Pancreas (tissue), 10 donors: ENCODE data around the gene SPOPL. TPM values are rescaled to one million over a fixed set of nuclear protein-coding genes. Genes with fewer than 3 reads are reported as not detected.

Experiments
- ATAC-seq, 4 donors: fragments of 200-7000 bp; cut with Tn5 transposase; one replicate each; pipeline versions ENCODE4 v1.8.0 to v1.9.1; 2020; ENCODE audit warnings: mild to moderate bottlenecking in 4 of 4, moderate library complexity in 4 of 4
- DNase-seq, 6 donors: peaks; one replicate each; pipeline ENCODE4 v3.0.0-alpha.2; 2020
- FAIRE-seq: peaks from 2 replicates; lab custom pipeline; 2012; peaks lifted over from hg19 to GRCh38; lab: Jason Lieb, UNC
- H3K27ac ChIP-seq, 4 donors: fragments of 200-600 bp; sonication (generic); 1 replicate in 3 of 4; 2 replicates in 1 of 4; pipeline versions ENCODE4 v1.5.0 to v1.8.0; 2020
- H3K27me3 ChIP-seq, 4 donors: fragments of 200-600 bp; one replicate each; pipeline ENCODE4 v1.8.0; 2021
- H3K36me3 ChIP-seq, 3 donors: fragments of 200-600 bp; sonication (generic) in 1 of 3; one replicate each; pipeline versions ENCODE4 v1.5.0 to v1.8.0; 2020 to 2021
- H3K4me1 ChIP-seq, 3 donors: fragments of 200-600 bp; one replicate each; pipeline ENCODE4 v1.8.0; 2021
- H3K4me3 ChIP-seq, 4 donors: fragments of 200-600 bp; sonication (generic) in 2 of 4; one replicate each; pipeline versions ENCODE4 v1.5.0 to v1.8.0; 2020 to 2021
- H3K9me3 ChIP-seq, 4 donors: fragments of 200-600 bp; one replicate each; pipeline ENCODE4 v1.8.0; 2021
- CTCF ChIP-seq, 4 donors: fragments of 200-600 bp; sonication (generic) in 3 of 4; IDR thresholded peaks; one replicate each; pipeline versions ENCODE4 v1.5.0 to v1.8.0; 2021; ENCODE audit warnings: antibody characterized with exemption in 4 of 4
- WGBS, 2 donors: extraction: QIAGEN DNeasy Blood & Tissue Kit; methylation state at CpG; one replicate each; pipeline ENCODE4 v1.1.7; 2013; 5-methylcytosine and 5-hydroxymethylcytosine counted together
- intact Hi-C, 3 donors: fragments of 100-400 bp; cut with DNase I; formaldehyde crosslinking; loops; one replicate each; pipeline versions ENCODE4 v1.11.1 to v1.14.2; 2022
- polyA plus RNA-seq, 2 donors: library from polyadenylated mRNA; stranded (reverse); fragments of 200-250 nt; gene quantifications; one replicate each; pipeline ENCODE4 v1.2.3, GENCODE V29; 2013
- total RNA-seq, 6 donors: library from RNA; stranded (reverse); fragmentation: NEBNext Ultra II Directional in 4 of 6; extraction: Animal tissue kit (Norgen Biotek cat#: 25700) in 4 of 6; gene quantifications; one replicate each; pipeline versions ENCODE4 v1.2.1 to v1.2.4, GENCODE V29; 2021 to 2023
- donor health status: healthy with polysubstance abuse.
- donor health status: DM: no; HTN: no; CAD: no; lungs with moderate emphysema.
- donor health status: DM: no; HTN: no; CAD: no.
- donor health status: control.
- donor health status: control.
- donor health status: Bipolar disorder and iron deficiency.
- donor health status: DM: yes; HTN: yes; CAD: no.
- donor health status: DM: no; HTN: no; CAD: no.
- donor health status: DM: no; HTN: no; CAD: no.
- donor health status: DM: yes; HTN: yes; CAD: no.

The SPOPL gene
- total and polyA plus RNA-seq, 8 donors = 2.5 to 18.5 (median 9.6) TPM

- intact Hi-C loops = no loop called here
- Histone ChIP-seq H3K9me3 (no peaks in the 10 kb centered on the region), H3K27ac (no peak overlapping the region), H3K36me3 (no peaks in the 10 kb centered on the region), H3K4me1 (no peaks in the 10 kb centered on the region), H3K27me3 (no peaks in the 10 kb centered on the region), H3K4me3 (no peak overlapping the region)
- ATAC-seq (no peak), DNase-seq (no peak), FAIRE-seq (no peak)
- 81 to 96% methylated on average over 1 of the region's 1 CpG for WGBS, 2 donors
- TF ChIP-seq CTCF (IDR thresholded peaks at IDR 0.05) = no peak
Observed at GRCh38 chr2:138617026-138617425, 115.5 kb downstream of the SPOPL start.

GRCh38 chr2:138618971-138619370, 117.4 kb downstream of the SPOPL start:
- H3K4me1 ChIP-seq = no peaks in the 10 kb centered on the region
- H3K9me3 ChIP-seq = no peaks in the 10 kb centered on the region
- no peaks in the 10 kb centered on the region for H3K36me3 ChIP-seq
- intact Hi-C loops = no loop called here
- FAIRE-seq (no peak), DNase-seq (no peak), ATAC-seq (no peak)
- 86 to 94% methylated on average over 3 of the region's 3 CpGs for WGBS, 2 donors
- H3K4me3 ChIP-seq = no peak overlapping the region
- H3K27ac ChIP-seq = no peak overlapping the region
- no peak for TF ChIP-seq CTCF (IDR thresholded peaks at IDR 0.05)
- H3K27me3 ChIP-seq = no peaks in the 10 kb centered on the region

GRCh38 chr2:138620431-138620830, 118.9 kb downstream of the SPOPL start:
- FAIRE-seq = no peak
- H3K4me1 ChIP-seq = no peaks in the 10 kb centered on the region
- no peak overlapping the region for H3K27ac ChIP-seq
- 78 to 79% methylated on average over 2 of the region's 2 CpGs for WGBS, 2 donors
- no peak for DNase-seq
- TF ChIP-seq CTCF (IDR thresholded peaks at IDR 0.05) = no peak
- intact Hi-C loops = no loop called here
- no peaks in the 10 kb centered on the region for H3K36me3 ChIP-seq
- H3K4me3 ChIP-seq = no peak overlapping the region
- H3K9me3 ChIP-seq = no peaks in the 10 kb centered on the region
- H3K27me3 ChIP-seq = no peaks in the 10 kb centered on the region
- no peak for ATAC-seq

GRCh38 chr2:138621139-138621538, 119.6 kb downstream of the SPOPL start:
- H3K27ac ChIP-seq = no peak overlapping the region
- WGBS, 2 donors = 20 to 28% methylated on average over 3 of the region's 3 CpGs
- FAIRE-seq = no peak
- ATAC-seq = peak in 2 of 4 donors; percentile 25 to 40
- no peaks in the 10 kb centered on the region for H3K36me3 ChIP-seq
- no peak for DNase-seq
- no peaks in the 10 kb centered on the region for H3K27me3 ChIP-seq
- H3K4me3 ChIP-seq = no peak overlapping the region
- H3K4me1 ChIP-seq = no peaks in the 10 kb centered on the region
- no peaks in the 10 kb centered on the region for H3K9me3 ChIP-seq
- intact Hi-C loops = no loop called here
- TF ChIP-seq CTCF (IDR thresholded peaks at IDR 0.05) = no peak

GRCh38 chr2:138622613-138623012, 121.0 kb downstream of the SPOPL start:
- DNase-seq (no peak), FAIRE-seq (no peak), ATAC-seq (no peak)
- H3K4me1 ChIP-seq = no peaks in the 10 kb centered on the region
- no peak overlapping the region for H3K4me3 ChIP-seq
- WGBS, 2 donors = 73 to 74% methylated on average over 3 of the region's 3 CpGs
- intact Hi-C loops = no loop called here
- H3K9me3 ChIP-seq = no peaks in the 10 kb centered on the region
- no peaks in the 10 kb centered on the region for H3K36me3 ChIP-seq
- H3K27ac ChIP-seq = no peak overlapping the region
- TF ChIP-seq CTCF (IDR thresholded peaks at IDR 0.05) = no peak
- no peaks in the 10 kb centered on the region for H3K27me3 ChIP-seq
